Left renal cortex interstitium (tissue), 4 donors: ENCODE measurements around the gene FAM209B. TPM values are rescaled to one million over a fixed set of nuclear protein-coding genes. Genes with fewer than 3 reads are reported as not detected.

Experiments used
- polyA plus RNA-seq, 4 donors: library from polyadenylated mRNA; unstranded; fragments of 120-200 nt; gene quantifications; one replicate each; pipeline ENCODE4 v1.2.1, GENCODE V29; 2013; ENCODE audit not compliant: insufficient read length in 4 of 4

Gene FAM209B
- polyA plus RNA-seq, 4 donors: 0.33 to 0.43 TPM; not detected in 2

Other genes with a start within 250 kb of the FAM209B start
- gene FAM210B, start 174.3 kb upstream of the FAM209B start, polyA plus RNA-seq: 10 to 100 TPM; 36.2 to 47.1 (median 38.9) TPM
- gene AURKA, start 141.0 kb upstream of the FAM209B start, polyA plus RNA-seq: 10 to 100 TPM; 14.8 to 16.1 (median 15.1) TPM
- 10 to 100 TPM; 39.6 to 43.8 (median 41.0) TPM for gene CSTF1, start 140.6 kb upstream of the FAM209B start, polyA plus RNA-seq
- gene CASS4, start 121.0 kb upstream of the FAM209B start, polyA plus RNA-seq: 1 to 10 TPM; 3.4 to 3.8 (median 3.7) TPM
- gene RTF2, start 64.6 kb upstream of the FAM209B start, polyA plus RNA-seq: 100 to 1,000 TPM; 119 to 133 (median 125) TPM
- gene FAM209A, start 8.5 kb upstream of the FAM209B start, polyA plus RNA-seq: under 1 TPM in 2 of 4 donors, not detected in 2; 0.49 to 0.55 TPM
- gene TFAP2C, start 96.1 kb downstream of the FAM209B start, polyA plus RNA-seq: 1 to 10 TPM in 1 of 4 donors, under 1 TPM in 3; 0.72 to 1.2 (median 0.88) TPM